Spleen (tissue), 11 donors: ENCODE measurements around the gene ANKRD29. TPM values are rescaled to one million over a fixed set of nuclear protein-coding genes. Genes with fewer than 3 reads are reported as not detected.

Experiments
- DNase-seq: peaks from one replicate; pipeline ENCODE4 v3.0.0-alpha.2; 2020
- H3K27ac ChIP-seq, 8 donors: fragments of 200-600 bp; sonication (generic) in 7 of 8; 1 replicate in 4 of 8; 2 replicates in 4 of 8; pipeline versions ENCODE4 v1.5.0 to v1.8.0; 2016 to 2021; ENCODE audit warnings: inconsistent platforms in 4 of 8, mild to moderate bottlenecking in 4 of 8, moderate library complexity in 1 of 8
- H3K27me3 ChIP-seq, 7 donors: fragments of 200-600 bp; sonication (generic) in 6 of 7; replicated peaks in 1 of 7; 1 replicate in 4 of 7; 2 replicates in 3 of 7; pipeline versions ENCODE4 v1.5.0 to v1.8.0; 2016 to 2021; ENCODE audit warnings: inconsistent platforms in 3 of 7, mild to moderate bottlenecking in 1 of 7
- H3K36me3 ChIP-seq, 6 donors: fragments of 200-600 bp; sonication (generic) in 5 of 6; 1 replicate in 4 of 6; 2 replicates in 2 of 6; pipeline versions ENCODE4 v1.5.0 to v1.8.0; 2016 to 2021; ENCODE audit warnings: inconsistent platforms in 2 of 6
- H3K4me1 ChIP-seq, 6 donors: fragments of 200-600 bp; sonication (generic) in 5 of 6; 1 replicate in 3 of 6; 2 replicates in 3 of 6; pipeline versions ENCODE4 v1.5.0 to v1.8.0; 2016 to 2021; ENCODE audit warnings: inconsistent platforms in 3 of 6
- H3K4me3 ChIP-seq, 8 donors: fragments of 200-600 bp; sonication (generic) in 7 of 8; 1 replicate in 4 of 8; 2 replicates in 4 of 8; pipeline versions ENCODE4 v1.5.0 to v1.8.0; 2016 to 2021; ENCODE audit warnings: inconsistent platforms in 4 of 8, mild to moderate bottlenecking in 4 of 8, moderate library complexity in 2 of 8
- H3K9me3 ChIP-seq, 8 donors: fragments of 200-600 bp; sonication (generic) in 7 of 8; 1 replicate in 4 of 8; 2 replicates in 4 of 8; pipeline versions ENCODE4 v1.5.0 to v1.8.0; 2016 to 2021; ENCODE audit warnings: inconsistent platforms in 4 of 8
- CTCF ChIP-seq, 11 experiments: fragments of 200-600 bp in 7 of 11; fragments of 450-650 bp in 4 of 11; sonication (generic) in 4 of 11; IDR thresholded peaks in 8 of 11; conservative IDR thresholded peaks in 3 of 11; 1 replicate in 7 of 11; 2 replicates in 4 of 11; pipeline versions ENCODE4 v1.4.0 to v1.8.0; 2016 to 2021; ENCODE audit warnings: antibody characterized with exemption in 11 of 11, inconsistent platforms in 4 of 11, mild to moderate bottlenecking in 1 of 11
- POLR2A ChIP-seq, 3 donors: fragments of 450-650 bp; IDR thresholded peaks; one replicate each; pipeline ENCODE4 v1.5.1; 2017; ENCODE audit warnings: antibody characterized with exemption in 3 of 3, mild to moderate bottlenecking in 1 of 3
- POLR2AphosphoS5 ChIP-seq, 3 donors: sonication (generic); formaldehyde crosslinking; IDR thresholded peaks; one replicate each; pipeline ENCODE4 v1.5.1; 2017; ENCODE audit warnings: antibody characterized with exemption in 3 of 3
- WGBS, 5 donors: extraction: QIAGEN DNeasy Blood & Tissue Kit in 3 of 5; methylation state at CpG; one replicate each; pipeline versions ENCODE4 v1.1.5 to v1.1.7; 2013 to 2018; 5-methylcytosine and 5-hydroxymethylcytosine counted together
- intact Hi-C: fragments of 100-400 bp; cut with DNase I; formaldehyde crosslinking; loops from one replicate; pipeline ENCODE4 v1.15.0; 2023; ENCODE audit warnings: low total_unique reads
- polyA plus RNA-seq, 3 donors: library from polyadenylated mRNA; stranded (reverse); fragments of 200-250 nt; gene quantifications; one replicate each; pipeline ENCODE4 v1.2.1, GENCODE V29; 2013
- total RNA-seq, 7 donors: library from RNA; depleted of rRNA in 3 of 7; stranded (reverse); fragments of >200 nt in 3 of 7; fragmentation: NEBNext Ultra II Directional in 4 of 7; extraction: Animal tissue kit (Norgen Biotek cat#: 25700) in 4 of 7; gene quantifications; one replicate each; pipeline versions ENCODE4 v1.1.0 to v1.2.1, GENCODE V29; 2016 to 2021
- donor health status: healthy with polysubstance abuse.
- donor health status: DM: no; HTN: no; CAD: no; lungs with moderate emphysema.
- donor health status: DM: no; HTN: no; CAD: no.
- donor health status: Bipolar disorder and iron deficiency.
- donor health status: healthy.
- donor health status: DM: no; HTN: no; CAD: no.
- donor health status: DM: yes; HTN: yes; CAD: no.

The ANKRD29 gene
- total and polyA plus RNA-seq, 10 donors: 1.6 to 10.6 (median 3.7) TPM

- Histone ChIP-seq H3K9me3 (no peaks in the 10 kb centered on the region), H3K36me3 (no peaks in the 10 kb centered on the region), H3K27ac (no peak overlapping the region), H3K4me3 (no peak overlapping the region), H3K4me1 (no peaks in the 10 kb centered on the region), H3K27me3 (no peaks in the 10 kb centered on the region)
- intact Hi-C loops: no loop called here
- DNase-seq: no peak
- TF ChIP-seq CTCF (IDR thresholded peaks at IDR 0.05 in 8 of 11, conservative IDR thresholded peaks at IDR 0.05 in 3 of 11): no peak
- no peak for TF ChIP-seq POLR2A (IDR thresholded peaks at IDR 0.05)
- TF ChIP-seq POLR2AphosphoS5 (IDR thresholded peaks at IDR 0.05): no peak
- WGBS, 5 donors: 66 to 82% (median 70%) methylated on average over 8 of the region's 8 CpGs
These were observed 50.1 kb downstream of the ANKRD29 start for GRCh38 chr18:23612434-23613090.

- WGBS, 5 donors: 91 to 97% (median 95%) methylated on average over 5 of the region's 5 CpGs
- Histone ChIP-seq H3K4me3 (no peak overlapping the region), H3K27ac (no peak overlapping the region), H3K9me3 (no peaks in the 10 kb centered on the region), H3K27me3 (no peaks in the 10 kb centered on the region), H3K4me1 (no peaks in the 10 kb centered on the region), H3K36me3 (no peaks in the 10 kb centered on the region)
- TF ChIP-seq CTCF (IDR thresholded peaks at IDR 0.05 in 8 of 11, conservative IDR thresholded peaks at IDR 0.05 in 3 of 11) (no peak), POLR2A (IDR thresholded peaks at IDR 0.05) (no peak), POLR2AphosphoS5 (IDR thresholded peaks at IDR 0.05) (no peak)
- DNase-seq: no peak
- intact Hi-C loops: no loop called here
These were observed 53.2 kb downstream of the ANKRD29 start for GRCh38 chr18:23609390-23610023.

GRCh38 chr18:23608211-23608610 is 54.5 kb downstream of the ANKRD29 start:
- Histone ChIP-seq H3K9me3 (no peaks in the 10 kb centered on the region), H3K4me3 (no peak overlapping the region), H3K27ac (no peak overlapping the region), H3K36me3 (no peaks in the 10 kb centered on the region), H3K4me1 (no peaks in the 10 kb centered on the region), H3K27me3 (no peaks in the 10 kb centered on the region)
- intact Hi-C loops: no loop called here
- no peak for TF ChIP-seq POLR2A (IDR thresholded peaks at IDR 0.05)
- no peak for TF ChIP-seq POLR2AphosphoS5 (IDR thresholded peaks at IDR 0.05)
- no peak for TF ChIP-seq CTCF (IDR thresholded peaks at IDR 0.05 in 8 of 11, conservative IDR thresholded peaks at IDR 0.05 in 3 of 11)
- no peak for DNase-seq
- 65 to 89% (median 84%) methylated on average over 2 of the region's 2 CpGs for WGBS, 5 donors

GRCh38 chr18:23605941-23606340 is 56.8 kb downstream of the ANKRD29 start:
- Histone ChIP-seq H3K4me3 (no peak overlapping the region), H3K4me1 (no peaks in the 10 kb centered on the region), H3K9me3 (no peaks in the 10 kb centered on the region), H3K27me3 (no peaks in the 10 kb centered on the region), H3K36me3 (no peaks in the 10 kb centered on the region), H3K27ac (no peak overlapping the region)
- TF ChIP-seq CTCF (IDR thresholded peaks at IDR 0.05 in 8 of 11, conservative IDR thresholded peaks at IDR 0.05 in 3 of 11) (no peak), POLR2A (IDR thresholded peaks at IDR 0.05) (no peak), POLR2AphosphoS5 (IDR thresholded peaks at IDR 0.05) (no peak)
- intact Hi-C loops: no loop called here
- DNase-seq: no peak
